Measurements from ENCODE around the gene SLC4A5.

DNA sequence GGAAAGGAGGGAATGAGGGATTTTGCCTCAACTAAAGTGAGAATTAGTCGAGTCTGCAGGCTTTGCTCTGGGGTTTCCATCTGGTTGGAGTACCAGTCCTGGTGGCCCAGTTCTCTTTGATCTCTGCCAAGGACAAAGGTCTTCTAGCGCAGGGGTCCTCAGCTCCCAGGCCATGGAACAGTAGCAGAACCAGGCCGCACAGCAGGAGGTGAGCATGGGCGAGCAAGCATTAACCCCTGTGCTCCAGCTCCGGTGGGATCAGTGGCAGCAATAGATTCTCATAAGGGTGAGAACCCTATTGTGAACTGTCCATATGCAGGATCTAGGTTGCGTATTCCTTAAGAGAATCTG, 120.9 kb downstream of the SLC4A5 start:
- TF ChIP-seq ZNF596 (tag by site-specific recombination; IDR thresholded peaks at IDR 0.05) (no peak), CTCF (tag by site-specific recombination; IDR thresholded peaks at IDR 0.05) (no peak), MZF1 (tag by site-specific recombination; IDR thresholded peaks at IDR 0.05; ENCODE audit: borderline replicate concordance) (no peak), BCL11B (tag by site-specific recombination; IDR thresholded peaks at IDR 0.05; ENCODE audit: low read depth) (no peak), ZNF18 (tag by site-specific recombination; IDR thresholded peaks at IDR 0.05) (no peak), ZNF530 (tag by site-specific recombination; IDR thresholded peaks at IDR 0.05; ENCODE audit: low read depth) (no peak), ZNF114 (tag by site-specific recombination; IDR thresholded peaks at IDR 0.05) (no peak), ZNF146 (tag by site-specific recombination; IDR thresholded peaks at IDR 0.05) (no peak), GLI4 (tag by site-specific recombination; IDR thresholded peaks at IDR 0.05) (no peak), ZNF514 (tag by site-specific recombination; IDR thresholded peaks at IDR 0.05) (no peak)

Data from HEK293 (cell line).